ENCODE data around the gene VDR. TPM values are rescaled to one million over a fixed set of nuclear protein-coding genes. Genes with fewer than 3 reads are reported as not detected.
A peak's percentile ranks its signal among the peaks of the same experiment; 100 is the strongest.

VDR gene
- total RNA-seq, 1 experiment from 2014 or later = 22.3 TPM

DNA sequence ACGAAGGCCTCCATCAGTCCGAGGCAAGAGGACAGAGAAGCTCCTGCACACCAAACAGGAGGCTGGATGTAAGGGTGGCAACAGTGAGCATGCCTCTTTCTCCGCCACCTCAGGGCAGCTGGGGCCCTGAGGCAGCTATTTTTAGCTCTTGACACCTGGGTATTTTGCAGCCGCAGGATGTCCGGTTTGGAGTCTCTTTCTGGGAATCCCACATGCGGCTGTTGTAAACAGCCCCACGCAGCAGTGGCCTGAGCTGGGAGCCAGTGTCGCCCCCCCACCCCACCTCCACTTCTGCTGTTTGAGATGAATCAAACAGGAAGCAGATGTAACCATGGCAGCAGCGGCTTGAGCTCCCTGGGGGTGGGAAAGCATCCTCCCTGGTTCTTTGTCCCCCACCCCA lies 96.7 kb downstream of the VDR start:
- ChIA-PET CTCF (interaction anchor here (0.6 to 7.8 kb wide), 10 partner anchors 10 to 77 kb away, joined by 3 to 72 read pairs (median 5); partner anchors contain the start of gene HDAC7), POLR2A (interaction anchor here (0.6 to 1.3 kb wide), 4 partner anchors 12 to 254 kb away, joined by 3 to 6 read pairs (median 4); partner anchors contain the start of gene HDAC7)
- intact Hi-C loops (cut with micrococcal nuclease) = no loop called here
- Mint-ChIP-seq H3K27me3 (ENCODE audit: insufficient read depth, unreplicated experiment) (no peaks in the 10 kb centered on the region), H3K4me1 (ENCODE audit: insufficient read depth, unreplicated experiment) (peaks cover 34% of the 10 kb centered on the region), H3K9me3 (ENCODE audit: unreplicated experiment) (no peaks in the 10 kb centered on the region), H3K36me3 (ENCODE audit: insufficient read depth, unreplicated experiment) (peaks cover 7% of the 10 kb centered on the region), H3K4me3 (ENCODE audit: unreplicated experiment) (no peak overlapping the region), H3K27ac (ENCODE audit: low read depth, unreplicated experiment) (no peak overlapping the region)
- DNase-seq (ENCODE audit: unreplicated experiment) = no peak
- no TSS peak for BruUV-seq (replicated peaks)
- TF ChIP-seq, protein P1, sequence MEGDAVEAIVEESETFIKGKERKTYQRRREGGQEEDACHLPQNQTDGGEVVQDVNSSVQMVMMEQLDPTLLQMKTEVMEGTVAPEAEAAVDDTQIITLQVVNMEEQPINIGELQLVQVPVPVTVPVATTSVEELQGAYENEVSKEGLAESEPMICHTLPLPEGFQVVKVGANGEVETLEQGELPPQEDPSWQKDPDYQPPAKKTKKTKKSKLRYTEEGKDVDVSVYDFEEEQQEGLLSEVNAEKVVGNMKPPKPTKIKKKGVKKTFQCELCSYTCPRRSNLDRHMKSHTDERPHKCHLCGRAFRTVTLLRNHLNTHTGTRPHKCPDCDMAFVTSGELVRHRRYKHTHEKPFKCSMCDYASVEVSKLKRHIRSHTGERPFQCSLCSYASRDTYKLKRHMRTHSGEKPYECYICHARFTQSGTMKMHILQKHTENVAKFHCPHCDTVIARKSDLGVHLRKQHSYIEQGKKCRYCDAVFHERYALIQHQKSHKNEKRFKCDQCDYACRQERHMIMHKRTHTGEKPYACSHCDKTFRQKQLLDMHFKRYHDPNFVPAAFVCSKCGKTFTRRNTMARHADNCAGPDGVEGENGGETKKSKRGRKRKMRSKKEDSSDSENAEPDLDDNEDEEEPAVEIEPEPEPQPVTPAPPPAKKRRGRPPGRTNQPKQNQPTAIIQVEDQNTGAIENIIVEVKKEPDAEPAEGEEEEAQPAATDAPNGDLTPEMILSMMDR (IDR thresholded peaks at IDR 0.05; ENCODE audit: unreplicated experiment) = no peak

DNA sequence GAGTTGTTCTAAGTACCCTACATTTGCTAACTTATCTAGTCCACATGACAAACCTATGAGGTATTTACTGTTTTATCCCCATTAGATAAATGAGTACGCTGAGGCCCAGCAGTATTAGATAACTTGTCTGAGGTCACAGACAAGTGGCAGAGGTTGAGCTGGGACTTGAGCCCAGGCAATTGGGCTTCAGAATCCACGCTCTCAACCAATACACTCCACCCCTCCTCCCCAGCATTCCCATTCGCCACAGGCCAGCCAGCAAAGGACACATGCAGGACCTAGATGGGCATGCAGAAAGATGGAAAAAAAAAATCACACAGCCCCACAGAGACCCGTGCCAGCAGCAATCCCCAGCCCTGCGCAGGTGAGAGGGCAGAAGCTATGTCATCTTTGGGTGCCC lies 97.5 kb downstream of the VDR start:
- no peaks in the 10 kb centered on the region for H3K9me3 Mint-ChIP-seq (ENCODE audit: unreplicated experiment)
- H3K27me3 Mint-ChIP-seq (ENCODE audit: insufficient read depth, unreplicated experiment) = no peaks in the 10 kb centered on the region
- ChIA-PET CTCF (interaction anchor here (1.0 to 7.8 kb wide), 6 partner anchors 10 to 64 kb away, joined by 3 to 72 read pairs (median 14); partner anchors contain the start of gene HDAC7), POLR2A (interaction anchor here (1.1 to 1.3 kb wide), 2 partner anchors 13 to 21 kb away, joined by 5 to 6 read pairs; partner anchors contain the start of gene HDAC7)
- no peak for DNase-seq (ENCODE audit: unreplicated experiment)
- TF ChIP-seq, protein P1 (IDR thresholded peaks at IDR 0.05; ENCODE audit: unreplicated experiment) = no peak
- H3K4me1 Mint-ChIP-seq (ENCODE audit: insufficient read depth, unreplicated experiment) = peaks cover 30% of the 10 kb centered on the region
- intact Hi-C loops (cut with micrococcal nuclease) = no loop called here
- peak overlapping the region; percentile 13 for H3K27ac Mint-ChIP-seq (ENCODE audit: low read depth, unreplicated experiment)
- no TSS peak for BruUV-seq (replicated peaks)
- peaks cover 7% of the 10 kb centered on the region for H3K36me3 Mint-ChIP-seq (ENCODE audit: insufficient read depth, unreplicated experiment)
- no peak overlapping the region for H3K4me3 Mint-ChIP-seq (ENCODE audit: unreplicated experiment)

DNA sequence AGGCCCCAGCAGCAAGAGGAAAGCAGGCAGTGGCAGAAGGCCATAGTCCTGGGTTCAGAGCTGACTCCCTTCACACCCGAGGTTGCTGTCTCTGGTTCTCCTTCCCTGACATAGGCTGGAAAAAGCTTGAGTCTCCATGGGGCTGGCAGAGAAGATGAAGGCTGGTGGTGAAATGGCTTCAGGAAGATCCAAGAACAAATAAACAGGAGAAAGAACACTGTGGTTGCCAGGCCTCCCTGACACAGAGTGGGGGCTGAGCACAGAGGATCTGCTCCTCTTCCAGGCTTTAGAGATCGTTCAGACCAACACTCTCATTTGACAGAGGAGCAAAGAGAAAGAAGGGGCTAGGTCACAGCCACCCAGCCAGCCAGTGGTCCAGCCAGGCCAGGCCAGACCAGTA lies 99.4 kb downstream of the VDR start:
- TF ChIP-seq, protein P1 (IDR thresholded peaks at IDR 0.05; ENCODE audit: unreplicated experiment) = no peak
- Mint-ChIP-seq H3K27me3 (ENCODE audit: insufficient read depth, unreplicated experiment) (no peaks in the 10 kb centered on the region), H3K4me3 (ENCODE audit: unreplicated experiment) (no peak overlapping the region), H3K4me1 (ENCODE audit: insufficient read depth, unreplicated experiment) (peaks cover 17% of the 10 kb centered on the region), H3K27ac (ENCODE audit: low read depth, unreplicated experiment) (peak overlapping the region; percentile 59), H3K36me3 (ENCODE audit: insufficient read depth, unreplicated experiment) (peaks cover 7% of the 10 kb centered on the region), H3K9me3 (ENCODE audit: unreplicated experiment) (no peaks in the 10 kb centered on the region)
- DNase-seq (ENCODE audit: unreplicated experiment) = no peak
- CTCF ChIA-PET = interaction anchor here (0.6 kb wide), 1 partner anchor 84 kb away, joined by 4 read pairs; no protein-coding TSS in a partner anchor
- intact Hi-C loops (cut with micrococcal nuclease) = no loop called here
- BruUV-seq (replicated peaks) = no TSS peak
- POLR2A ChIA-PET = interaction anchor here (0.6 kb wide), 1 partner anchor 84 kb away, joined by 3 read pairs; no protein-coding TSS in a partner anchor

DNA sequence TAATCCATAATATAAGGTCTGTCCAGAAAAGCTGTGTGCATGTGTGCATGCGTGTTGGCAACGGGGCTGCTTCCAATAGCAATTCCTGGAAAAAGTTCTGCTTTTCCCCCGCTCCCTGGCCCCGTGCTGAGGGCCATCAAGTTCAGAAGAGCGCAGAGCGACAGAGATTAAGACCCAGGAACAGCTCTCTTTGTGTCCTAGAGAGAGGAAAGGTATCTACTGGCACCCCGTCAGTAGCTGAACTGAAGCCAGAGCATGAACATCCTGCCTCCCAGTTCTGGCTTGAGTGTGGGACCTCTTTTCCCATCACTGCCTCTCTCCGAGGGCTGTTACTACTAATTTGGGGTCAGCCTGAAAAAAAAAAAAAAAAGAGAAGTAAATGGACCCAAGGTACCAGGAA lies 100.6 kb downstream of the VDR start:
- H3K36me3 Mint-ChIP-seq (ENCODE audit: insufficient read depth, unreplicated experiment) = peaks cover 7% of the 10 kb centered on the region
- no peak for DNase-seq (ENCODE audit: unreplicated experiment)
- H3K27me3 Mint-ChIP-seq (ENCODE audit: insufficient read depth, unreplicated experiment) = no peaks in the 10 kb centered on the region
- no peak overlapping the region for H3K27ac Mint-ChIP-seq (ENCODE audit: low read depth, unreplicated experiment)
- intact Hi-C loops (cut with micrococcal nuclease) = no loop called here
- BruUV-seq (replicated peaks) = no TSS peak
- TF ChIP-seq, protein P1 (IDR thresholded peaks at IDR 0.05; ENCODE audit: unreplicated experiment) = no peak
- H3K4me1 Mint-ChIP-seq (ENCODE audit: insufficient read depth, unreplicated experiment) = peaks cover 15% of the 10 kb centered on the region
- CTCF ChIA-PET = interaction anchor here (0.5 to 1.0 kb wide), 8 partner anchors 13 to 392 kb away, joined by 3 to 7 read pairs (median 3); no protein-coding TSS in a partner anchor
- POLR2A ChIA-PET = interaction anchor here (1.2 kb wide), 1 partner anchor 33 kb away, joined by 3 read pairs; no protein-coding TSS in a partner anchor
- no peak overlapping the region for H3K4me3 Mint-ChIP-seq (ENCODE audit: unreplicated experiment)
- H3K9me3 Mint-ChIP-seq (ENCODE audit: unreplicated experiment) = no peaks in the 10 kb centered on the region
